Epithelial cell of proximal tubule (primary cell): ENCODE results near the gene KDM5B. TPM values are rescaled to one million over a fixed set of nuclear protein-coding genes. Genes with fewer than 3 reads are reported as not detected.
A peak's percentile ranks its signal among the peaks of the same experiment; 100 is the strongest.

Experiments used
- DNase-seq: peaks from one replicate; pipeline ENCODE4 v3.0.0-alpha.2; 2011; ENCODE audit warnings: low read depth
- H3K4me3 ChIP-seq: 2 replicates; pipeline ENCODE4 v1.5.1; 2011; ENCODE audit warnings: low read depth, mild to moderate bottlenecking, low read length
- total RNA-seq: library from RNA; depleted of rRNA; stranded (reverse); fragments of >200 nt; gene quantifications from 2 replicates; pipeline ENCODE4 v1.2.3, GENCODE V29; 2015
- TF ChIP-seq, protein P1 (sequence below): conservative IDR thresholded peaks from 2 replicates; pipeline ENCODE4 v1.5.1; 2012; ENCODE audit warnings: low read depth, mild to moderate bottlenecking, low read length

KDM5B gene
- total RNA-seq, 1 donor from 2014 or later, result 46.2 TPM

DNA sequence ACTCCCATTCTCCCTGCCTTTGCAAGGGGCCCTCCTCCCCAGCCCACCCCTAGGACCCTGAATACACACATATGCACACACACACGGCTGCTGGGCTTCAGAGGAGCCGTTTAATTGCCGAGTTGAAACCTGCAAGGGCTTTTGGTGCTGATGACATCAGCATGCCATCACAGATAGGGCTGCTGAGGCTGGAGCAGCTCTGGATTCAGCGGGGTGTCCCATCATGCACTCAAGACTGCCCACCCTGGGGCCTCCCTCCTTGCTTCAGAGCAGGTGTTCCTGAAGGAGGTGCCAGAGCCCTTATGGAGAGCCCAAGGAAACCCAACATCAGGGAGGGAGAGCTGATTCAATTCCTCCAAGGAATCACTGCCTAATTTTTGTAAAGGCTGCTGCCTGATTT lies 103.6 kb downstream of the KDM5B start:
- DNase-seq, result no peak
- H3K4me3 ChIP-seq, result no peak overlapping the region
- TF ChIP-seq, protein P1, sequence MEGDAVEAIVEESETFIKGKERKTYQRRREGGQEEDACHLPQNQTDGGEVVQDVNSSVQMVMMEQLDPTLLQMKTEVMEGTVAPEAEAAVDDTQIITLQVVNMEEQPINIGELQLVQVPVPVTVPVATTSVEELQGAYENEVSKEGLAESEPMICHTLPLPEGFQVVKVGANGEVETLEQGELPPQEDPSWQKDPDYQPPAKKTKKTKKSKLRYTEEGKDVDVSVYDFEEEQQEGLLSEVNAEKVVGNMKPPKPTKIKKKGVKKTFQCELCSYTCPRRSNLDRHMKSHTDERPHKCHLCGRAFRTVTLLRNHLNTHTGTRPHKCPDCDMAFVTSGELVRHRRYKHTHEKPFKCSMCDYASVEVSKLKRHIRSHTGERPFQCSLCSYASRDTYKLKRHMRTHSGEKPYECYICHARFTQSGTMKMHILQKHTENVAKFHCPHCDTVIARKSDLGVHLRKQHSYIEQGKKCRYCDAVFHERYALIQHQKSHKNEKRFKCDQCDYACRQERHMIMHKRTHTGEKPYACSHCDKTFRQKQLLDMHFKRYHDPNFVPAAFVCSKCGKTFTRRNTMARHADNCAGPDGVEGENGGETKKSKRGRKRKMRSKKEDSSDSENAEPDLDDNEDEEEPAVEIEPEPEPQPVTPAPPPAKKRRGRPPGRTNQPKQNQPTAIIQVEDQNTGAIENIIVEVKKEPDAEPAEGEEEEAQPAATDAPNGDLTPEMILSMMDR, result no peak

GRCh38 chr1:202703191-202703590 lies 105.0 kb downstream of the KDM5B start:
- DNase-seq, result no peak
- no peak overlapping the region for H3K4me3 ChIP-seq
- TF ChIP-seq, protein P1, result no peak

DNA sequence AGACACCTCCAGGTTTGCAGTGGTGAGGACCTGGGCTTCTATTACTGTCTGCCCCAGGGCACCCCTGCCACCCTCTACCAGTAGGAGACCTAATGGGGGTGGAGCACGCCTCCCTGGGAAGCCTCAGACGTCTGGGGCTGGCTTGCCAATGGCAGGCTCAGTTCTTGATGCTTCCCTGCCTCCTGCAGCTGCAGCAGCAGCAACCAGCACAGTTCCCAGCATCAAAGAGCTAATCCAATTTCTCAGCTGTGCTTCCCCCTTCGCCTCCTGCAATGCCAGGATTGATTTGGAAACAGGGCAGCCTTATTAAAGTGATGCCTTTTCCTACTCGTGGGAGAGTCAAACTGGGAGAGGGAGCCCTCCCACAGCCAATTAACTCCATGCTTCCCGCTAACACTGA lies 106.1 kb downstream of the KDM5B start:
- H3K4me3 ChIP-seq, result no peak overlapping the region
- TF ChIP-seq, protein P1, result no peak
- no peak for DNase-seq

GRCh38 chr1:202701200-202701599 lies 107.0 kb downstream of the KDM5B start:
- DNase-seq, result no peak
- H3K4me3 ChIP-seq, result no peak overlapping the region
- TF ChIP-seq, protein P1, result no peak

DNA sequence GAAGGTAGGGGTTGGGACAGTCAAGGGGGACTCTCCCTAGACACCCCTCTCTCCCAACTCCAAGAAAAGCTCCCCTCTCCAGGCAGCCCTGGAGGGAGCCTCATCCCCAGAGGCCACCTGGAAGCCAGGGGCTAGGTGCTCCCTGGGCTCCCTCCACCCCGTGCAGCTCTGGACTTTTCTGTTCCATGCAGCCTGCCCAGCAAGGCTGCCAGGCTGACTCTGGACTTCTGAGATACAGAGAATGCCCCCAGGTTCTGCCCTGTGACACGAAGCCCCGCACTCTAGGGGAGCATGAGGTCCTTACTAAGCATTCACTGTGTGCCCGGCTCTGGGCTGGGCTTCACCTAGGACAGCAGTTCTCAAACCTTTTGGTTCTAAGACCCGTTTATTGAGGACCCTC lies 108.2 kb downstream of the KDM5B start:
- H3K4me3 ChIP-seq, result no peak overlapping the region
- TF ChIP-seq, protein P1, result no peak
- no peak for DNase-seq

DNA sequence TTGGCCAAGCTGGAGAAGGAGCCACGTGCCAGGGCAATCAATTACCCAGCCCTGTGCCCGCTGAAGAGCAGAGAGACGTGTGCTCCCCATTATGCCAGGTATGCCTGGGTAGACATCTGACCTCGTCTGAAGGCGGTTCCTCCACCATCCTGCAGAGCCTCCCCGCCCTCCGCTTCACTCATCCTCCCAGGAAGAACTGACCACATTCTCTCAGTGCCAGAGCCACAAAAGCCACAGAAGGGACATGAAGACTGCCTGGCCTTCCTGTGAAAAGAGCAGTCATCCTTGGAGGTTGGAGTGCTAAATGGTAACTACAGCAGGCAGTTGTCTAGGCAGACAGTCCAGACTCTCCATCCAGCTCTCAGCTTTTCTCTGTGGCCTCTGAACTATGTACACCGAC lies 109.9 kb downstream of the KDM5B start:
- no peak for DNase-seq
- H3K4me3 ChIP-seq, result no peak overlapping the region
- TF ChIP-seq, protein P1, result no peak

DNA sequence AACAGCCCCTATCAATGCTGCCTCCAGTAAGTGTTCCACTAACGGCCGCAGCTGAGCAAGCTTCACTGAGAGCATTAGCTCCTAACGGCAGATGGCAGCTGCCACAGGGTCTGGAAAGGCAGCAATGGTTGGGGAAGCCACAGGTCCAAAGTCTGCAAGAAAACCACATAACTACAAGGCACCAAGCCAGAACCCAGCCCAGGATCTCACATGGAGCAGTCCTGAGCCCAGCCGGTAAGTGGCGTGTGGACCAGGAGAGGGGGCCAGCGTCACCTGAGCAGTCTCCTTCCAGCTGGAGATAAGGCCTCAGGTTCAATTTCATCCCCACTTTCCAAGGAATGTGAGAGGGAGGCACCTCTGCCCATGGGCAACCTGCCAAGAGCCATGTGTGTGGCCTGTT lies 111.2 kb downstream of the KDM5B start:
- TF ChIP-seq, protein P1, result peak; percentile 30
- DNase-seq, result no peak

More for the DNA sequence above, 111.2 kb downstream of the KDM5B start:
- no peak overlapping the region for H3K4me3 ChIP-seq
